ENCODE results near the gene FGF18.

FGF18 gene

DNA sequence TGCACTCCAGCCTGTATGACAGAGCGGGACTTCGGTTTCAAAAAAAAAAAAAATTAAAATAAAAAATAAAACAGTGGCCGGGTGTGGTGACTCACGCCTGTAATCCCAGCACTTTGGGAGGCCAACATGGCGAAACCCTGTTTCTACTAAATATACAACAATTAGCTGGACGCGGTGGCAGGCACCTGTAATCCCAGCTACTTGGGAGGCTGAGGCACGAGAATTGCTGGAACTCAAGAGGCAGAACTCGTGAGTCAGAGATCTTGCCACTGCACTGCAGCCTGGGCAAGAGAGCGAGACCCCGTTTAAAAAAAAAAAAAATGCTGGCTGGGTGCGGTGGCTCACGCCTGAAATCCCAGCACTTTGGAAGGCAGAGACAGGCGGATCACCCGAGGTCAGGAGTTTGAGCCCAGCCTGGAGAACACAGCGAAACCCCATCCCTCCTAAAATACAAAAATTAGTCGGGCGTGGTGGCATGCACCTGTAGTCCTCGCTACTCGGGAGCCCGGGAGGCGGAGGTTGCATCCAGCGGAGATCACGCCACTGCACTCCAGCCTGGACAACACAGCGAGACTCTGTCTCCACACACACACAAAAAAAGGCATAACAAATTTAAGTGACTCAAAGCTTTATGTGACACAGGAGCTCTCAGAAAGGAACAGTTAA lies 33.3 kb upstream of the FGF18 start:
- TF ChIP-seq, protein P1, sequence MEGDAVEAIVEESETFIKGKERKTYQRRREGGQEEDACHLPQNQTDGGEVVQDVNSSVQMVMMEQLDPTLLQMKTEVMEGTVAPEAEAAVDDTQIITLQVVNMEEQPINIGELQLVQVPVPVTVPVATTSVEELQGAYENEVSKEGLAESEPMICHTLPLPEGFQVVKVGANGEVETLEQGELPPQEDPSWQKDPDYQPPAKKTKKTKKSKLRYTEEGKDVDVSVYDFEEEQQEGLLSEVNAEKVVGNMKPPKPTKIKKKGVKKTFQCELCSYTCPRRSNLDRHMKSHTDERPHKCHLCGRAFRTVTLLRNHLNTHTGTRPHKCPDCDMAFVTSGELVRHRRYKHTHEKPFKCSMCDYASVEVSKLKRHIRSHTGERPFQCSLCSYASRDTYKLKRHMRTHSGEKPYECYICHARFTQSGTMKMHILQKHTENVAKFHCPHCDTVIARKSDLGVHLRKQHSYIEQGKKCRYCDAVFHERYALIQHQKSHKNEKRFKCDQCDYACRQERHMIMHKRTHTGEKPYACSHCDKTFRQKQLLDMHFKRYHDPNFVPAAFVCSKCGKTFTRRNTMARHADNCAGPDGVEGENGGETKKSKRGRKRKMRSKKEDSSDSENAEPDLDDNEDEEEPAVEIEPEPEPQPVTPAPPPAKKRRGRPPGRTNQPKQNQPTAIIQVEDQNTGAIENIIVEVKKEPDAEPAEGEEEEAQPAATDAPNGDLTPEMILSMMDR (IDR thresholded peaks at IDR 0.05; ENCODE audit: low read depth, low read length) = no peak
- H3K4me3 ChIP-seq (ENCODE audit: low read depth, low read length) = no peak overlapping the region
- no peaks in the 10 kb centered on the region for H3K9me3 ChIP-seq
- H3K4me1 ChIP-seq = peaks cover under 1% of the 10 kb centered on the region; the same call in 1 of the 2 replicates
- H3K36me3 ChIP-seq = peaks cover 34% of the 10 kb centered on the region
- H3K27me3 ChIP-seq = no peaks in the 10 kb centered on the region
- DNase-seq = no peak

DNA sequence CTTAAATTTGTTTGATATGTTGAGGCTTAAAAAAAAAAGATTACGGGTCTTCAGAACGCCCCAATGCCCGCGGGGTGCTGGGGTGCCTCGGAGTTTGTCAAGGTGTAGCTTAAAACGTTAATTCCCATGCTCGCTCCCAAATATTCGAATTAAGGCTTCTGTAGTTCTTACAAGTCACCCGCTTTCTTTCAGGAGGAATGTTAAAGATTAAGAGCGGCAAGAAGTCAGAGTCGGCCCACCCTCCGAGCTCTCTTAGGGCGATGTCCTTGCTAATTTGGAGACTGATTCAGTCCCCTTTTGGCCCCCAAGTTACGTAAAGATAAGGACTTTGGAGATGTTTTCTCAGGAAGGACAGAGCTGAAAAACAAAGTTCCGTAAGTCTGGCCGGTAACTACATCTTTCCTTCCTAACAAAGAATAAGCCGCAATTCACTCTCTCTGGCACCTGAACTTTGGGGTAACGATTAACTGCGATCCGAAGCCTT lies 32.5 kb upstream of the FGF18 start:
- TF ChIP-seq, protein P1 (IDR thresholded peaks at IDR 0.05; ENCODE audit: low read depth, low read length) = no peak
- Histone ChIP-seq H3K9me3 (no peaks in the 10 kb centered on the region), H3K36me3 (peaks cover 42% of the 10 kb centered on the region), H3K27me3 (no peaks in the 10 kb centered on the region), H3K4me1 (peaks cover 5% of the 10 kb centered on the region; the same call in 1 of the 2 replicates), H3K4me3 (ENCODE audit: low read depth, low read length) (peak overlapping the region; percentile 86)
- no peak for DNase-seq

DNA sequence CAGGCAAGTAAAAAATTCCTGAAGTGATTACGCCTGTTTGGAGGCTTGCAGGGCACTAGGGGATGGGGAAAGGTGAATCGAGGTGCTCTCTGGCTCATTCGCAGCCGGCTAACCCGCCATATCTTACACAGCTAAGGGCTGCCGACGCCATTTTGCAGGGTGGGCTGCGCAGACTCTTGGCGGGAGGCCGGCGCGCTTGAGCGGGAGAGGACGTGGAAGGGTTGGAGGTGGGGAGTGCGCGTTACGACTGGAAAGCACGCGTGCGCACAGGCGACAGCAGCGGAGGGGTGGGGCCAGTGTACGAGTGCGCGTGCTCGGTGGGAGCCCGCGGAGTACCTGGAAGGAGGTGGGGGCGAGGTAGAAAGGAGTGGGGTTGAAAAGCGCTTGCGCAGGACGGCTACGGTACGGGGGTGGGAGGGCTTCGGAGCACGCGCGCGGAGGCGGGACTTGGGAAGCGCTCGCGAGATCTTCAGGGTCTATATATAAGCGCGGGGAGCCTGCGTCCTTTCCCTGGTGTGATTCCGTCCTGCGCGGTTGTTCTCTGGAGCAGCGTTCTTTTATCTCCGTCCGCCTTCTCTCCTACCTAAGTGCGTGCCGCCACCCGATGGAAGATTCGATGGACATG lies 32.0 kb upstream of the FGF18 start, which contains the start of gene NPM1:
TSS of gene NPM1 (plus strand) at position 505 of the 625 bp plus-strand sequence. CDS start at position 605, 100 bp downstream.
- H3K9me3 ChIP-seq = no peaks in the 10 kb centered on the region
- H3K36me3 ChIP-seq = peaks cover 47% of the 10 kb centered on the region

DNA sequence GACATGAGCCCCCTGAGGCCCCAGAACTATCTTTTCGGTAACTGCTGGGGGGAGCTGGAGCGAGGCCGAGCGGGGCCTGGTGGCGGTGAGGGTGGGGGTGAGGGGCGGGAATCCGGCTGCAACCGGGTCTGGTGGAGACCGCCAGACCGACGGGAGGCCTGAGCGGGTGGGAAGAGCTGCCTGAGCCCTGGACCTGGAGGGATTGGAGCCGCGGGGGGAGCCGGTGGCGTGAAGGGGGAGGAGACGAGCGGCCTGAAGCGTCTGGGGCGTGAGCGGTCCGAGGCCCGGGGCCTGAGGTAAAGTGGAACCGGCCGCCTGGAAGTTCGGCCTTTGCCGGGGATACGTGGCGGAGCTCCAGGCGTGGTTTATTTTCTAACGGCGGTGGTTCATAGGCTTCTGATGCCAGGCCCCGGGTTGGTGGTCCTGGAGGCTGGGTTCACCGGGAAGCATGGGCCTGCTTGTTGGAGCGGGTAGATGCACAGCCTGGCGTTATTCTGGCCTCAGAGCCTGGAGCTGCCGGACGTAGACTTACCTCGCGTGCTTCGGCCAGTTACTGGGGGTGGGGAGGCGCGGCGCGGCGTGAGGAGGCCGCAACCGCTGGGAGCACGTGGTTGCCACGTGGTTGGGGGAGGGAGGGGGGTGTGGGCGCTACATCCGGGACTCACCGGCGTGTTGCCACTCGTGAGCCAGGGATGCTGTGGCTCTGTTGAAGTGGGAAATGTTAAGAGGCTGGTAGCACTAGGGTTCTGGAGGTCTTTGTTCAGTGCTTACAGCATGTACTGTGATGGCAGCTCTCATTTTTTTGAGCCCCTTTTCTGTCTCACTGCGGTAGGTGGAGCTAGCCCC lies 31.3 kb upstream of the FGF18 start:
- H3K27me3 ChIP-seq = no peaks in the 10 kb centered on the region
- DNase-seq = peak; percentile 91
- peak overlapping the region; percentile 95 for H3K4me3 ChIP-seq (ENCODE audit: low read depth, low read length)
- H3K4me1 ChIP-seq = peaks cover 5% of the 10 kb centered on the region; the same call in 1 of the 2 replicates
- no peaks in the 10 kb centered on the region for H3K9me3 ChIP-seq
- TF ChIP-seq, protein P1 (IDR thresholded peaks at IDR 0.05; ENCODE audit: low read depth, low read length) = no peak
- H3K36me3 ChIP-seq = peaks cover 55% of the 10 kb centered on the region

More for the DNA sequence above, 32.0 kb upstream of the FGF18 start, which contains the start of gene NPM1:
- peak within 1 kb of the TSS; percentile 95 for H3K4me3 ChIP-seq (ENCODE audit: low read depth, low read length)
- DNase-seq = peak; percentile 99
- H3K27me3 ChIP-seq = no peaks in the 10 kb centered on the region
- TF ChIP-seq, protein P1 (IDR thresholded peaks at IDR 0.05; ENCODE audit: low read depth, low read length) = no peak
- peaks cover 5% of the 10 kb centered on the region; the same call in 1 of the 2 replicates for H3K4me1 ChIP-seq

DNA sequence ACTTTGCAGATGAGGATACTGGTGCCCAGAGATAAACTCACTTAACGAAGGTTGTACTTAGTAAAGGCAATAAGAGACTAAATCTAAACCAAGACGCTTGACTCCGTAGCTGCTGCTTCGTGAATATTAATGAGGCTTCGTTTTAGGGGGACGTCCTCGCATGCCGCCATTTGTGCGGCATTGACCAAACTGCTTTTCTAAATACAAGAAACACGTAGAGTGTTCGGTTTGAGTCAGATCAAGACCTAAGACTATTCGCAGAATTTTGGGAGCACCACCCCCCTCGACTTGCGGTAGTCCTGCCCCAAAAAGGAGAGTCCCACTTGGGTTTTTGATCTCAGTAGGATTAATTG lies 30.7 kb upstream of the FGF18 start:
- Histone ChIP-seq H3K4me1 (peaks cover 5% of the 10 kb centered on the region; the same call in 1 of the 2 replicates), H3K36me3 (peaks cover 61% of the 10 kb centered on the region), H3K9me3 (no peaks in the 10 kb centered on the region), H3K27me3 (no peaks in the 10 kb centered on the region), H3K4me3 (ENCODE audit: low read depth, low read length) (peak overlapping the region; percentile 95)
- TF ChIP-seq, protein P1 (IDR thresholded peaks at IDR 0.05; ENCODE audit: low read depth, low read length) = no peak
- no peak for DNase-seq

All from BE2C (cell line).